G401 (cell line): Measurements from ENCODE around the gene CHD9. TPM values are rescaled to one million over a fixed set of nuclear protein-coding genes. Genes with fewer than 3 reads are reported as not detected.
"Not testable (repeated sequence)": the region's sequence is repeated elsewhere in the genome, so short reads cannot be mapped to it uniquely, and the experiment has no call there.

Experiments
- DNase-seq: peaks from one replicate; pipeline ENCODE4 v3.0.0-alpha.2; 2015; ENCODE audit warnings: low spot score
- in situ Hi-C: cut with HindIII; loops from 2 replicates; pipeline ENCODE4 v1.10.0; 2016; ENCODE audit warnings: low sequenced_read_pairs, mixed read lengths
- total RNA-seq: library from RNA; depleted of rRNA; stranded (reverse); fragments of >200 nt; shearing (Covaris generic); gene quantifications from 2 replicates; pipeline ENCODE4 v1.2.3, GENCODE V29; 2014

Gene CHD9
- total RNA-seq, 1 experiment from 2014 or later: 31.1 TPM

DNA sequence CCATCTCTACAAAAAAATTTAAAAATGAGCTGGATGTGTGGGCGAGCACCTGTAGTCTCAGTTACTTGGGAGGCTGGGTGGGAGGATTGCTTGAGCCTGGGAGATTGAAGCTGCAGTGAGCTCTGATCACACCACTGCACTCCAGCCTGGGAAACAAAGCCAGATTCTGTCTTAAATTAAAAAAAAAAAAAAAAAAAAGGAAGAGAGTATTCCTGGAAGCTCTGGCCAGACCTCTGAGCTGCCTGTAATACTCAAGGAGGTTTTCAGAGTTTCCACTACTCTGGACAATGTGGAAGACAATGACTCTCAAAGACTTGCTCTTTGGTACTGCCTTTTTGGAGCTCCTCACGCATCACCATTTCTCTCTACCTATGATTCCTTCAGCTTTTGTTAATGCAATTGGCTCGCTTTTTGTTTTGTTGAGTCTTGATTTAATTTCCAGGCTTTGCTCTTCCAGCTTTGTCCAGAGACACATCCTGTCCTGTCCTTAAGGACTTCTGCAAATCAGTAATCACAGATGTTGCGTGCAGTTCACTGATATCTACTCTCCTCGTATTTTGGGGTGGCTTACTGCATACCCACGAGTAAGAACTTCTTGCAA lies 10.8 kb downstream of the CHD9 start:
- no peak for DNase-seq
- in situ Hi-C loops: no loop called here

DNA sequence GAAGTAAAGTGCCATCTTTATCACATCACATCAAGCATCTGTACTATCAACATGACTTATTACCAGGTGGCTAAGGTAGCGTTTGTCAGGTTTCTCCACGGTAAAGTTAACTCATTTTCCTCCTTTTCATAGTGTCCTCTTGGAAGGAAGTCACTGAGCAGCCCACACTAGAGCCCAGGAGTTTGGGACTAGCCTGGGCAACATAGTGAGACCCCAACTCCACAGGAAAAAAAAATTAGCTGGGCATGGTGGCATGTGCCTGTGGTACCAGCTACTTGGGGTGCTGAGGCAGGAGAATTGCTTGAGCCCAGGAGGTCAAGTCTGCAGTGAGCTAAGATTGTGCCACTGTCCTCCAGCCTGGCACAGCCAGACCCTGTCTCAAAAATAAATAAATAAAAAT lies 12.9 kb downstream of the CHD9 start:
- in situ Hi-C loops: no loop called here
- DNase-seq: no peak

DNA sequence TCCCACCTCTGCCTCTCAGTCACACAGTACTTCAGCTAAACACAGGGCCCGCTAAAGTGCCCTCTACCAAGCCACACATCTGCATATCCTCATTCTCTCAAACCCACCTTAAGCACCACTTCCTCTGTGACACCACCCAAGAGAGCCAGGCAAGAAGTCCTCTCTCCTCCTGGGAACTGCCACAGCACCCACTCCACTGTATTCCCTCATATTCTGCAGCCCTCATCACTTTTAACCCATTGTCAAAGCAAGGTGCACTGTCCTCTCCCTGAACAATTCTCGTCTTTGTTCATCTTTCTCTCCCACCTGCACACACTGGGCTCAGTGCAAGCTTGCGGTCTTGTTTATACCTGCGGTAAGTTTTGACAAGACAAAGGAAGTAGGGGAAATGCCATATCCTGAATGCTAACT lies 13.6 kb downstream of the CHD9 start:
- in situ Hi-C loops: no loop called here
- DNase-seq: no peak

DNA sequence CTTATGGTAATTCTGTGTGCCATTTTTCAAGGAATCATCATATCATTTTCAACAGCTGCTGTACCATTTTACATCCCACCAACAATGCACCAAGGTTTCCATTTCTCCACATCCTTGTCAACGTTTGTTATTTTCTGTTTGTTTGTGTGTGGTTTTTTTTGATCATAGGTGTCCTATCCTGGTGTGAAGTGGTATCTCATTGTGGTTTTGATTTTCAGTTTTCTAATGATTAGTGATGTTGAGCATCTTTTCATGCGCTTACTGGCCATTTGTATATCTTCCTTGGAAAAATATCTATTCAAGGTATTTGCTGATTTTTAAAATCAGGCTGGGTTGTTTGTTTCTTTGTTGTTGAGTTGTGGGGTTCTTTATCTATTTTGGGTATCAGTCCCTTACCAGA lies 15.0 kb downstream of the CHD9 start:
- no peak for DNase-seq
- in situ Hi-C loops: no loop called here

DNA sequence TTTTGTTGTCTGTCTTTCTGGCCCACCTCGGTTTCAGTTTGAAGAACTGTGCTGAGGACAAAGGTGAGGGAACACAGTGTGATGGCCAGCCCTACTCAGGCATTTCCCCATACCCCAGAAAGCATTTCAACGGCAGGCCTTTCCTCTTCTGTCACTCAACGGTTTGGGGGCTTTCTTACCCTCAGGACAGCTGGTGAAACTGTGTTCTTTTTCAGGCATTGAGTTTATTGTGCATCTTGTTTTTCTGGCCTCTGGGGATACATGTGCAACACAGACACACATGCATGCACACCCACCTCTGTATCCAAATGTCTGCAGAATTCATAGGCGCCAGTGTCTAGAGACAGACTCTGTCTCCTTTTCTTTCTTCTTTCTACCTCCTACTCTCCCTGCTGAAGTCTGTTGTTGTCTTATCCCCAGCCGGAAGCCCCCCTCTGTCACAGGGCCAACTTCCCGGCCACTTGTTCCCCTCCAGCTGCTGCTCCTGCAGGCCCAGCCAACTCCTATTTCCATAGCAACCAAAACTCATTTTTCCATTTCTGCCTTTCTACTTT lies 17.0 kb downstream of the CHD9 start:
- DNase-seq: no peak
- in situ Hi-C loops: no loop called here

DNA sequence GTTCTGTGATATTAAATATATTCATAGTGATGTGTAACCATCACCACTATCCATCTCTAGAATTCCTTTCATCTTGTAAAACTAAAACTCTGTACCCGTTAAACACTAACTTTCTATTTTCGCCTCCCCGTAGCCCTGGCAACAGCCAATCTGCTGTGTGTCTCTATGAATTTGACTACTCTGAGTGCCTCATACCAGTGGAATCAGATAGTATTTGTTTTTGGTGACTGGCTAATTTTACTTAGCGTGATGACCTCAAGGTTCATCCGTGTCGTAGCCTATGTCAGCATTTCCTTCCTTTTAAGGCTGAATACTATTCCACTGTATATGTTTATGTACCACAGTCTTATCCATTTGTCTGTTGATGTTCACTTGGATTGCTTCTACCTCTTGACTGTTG lies 18.2 kb downstream of the CHD9 start:
- in situ Hi-C loops: no loop called here
- DNase-seq: no peak

DNA sequence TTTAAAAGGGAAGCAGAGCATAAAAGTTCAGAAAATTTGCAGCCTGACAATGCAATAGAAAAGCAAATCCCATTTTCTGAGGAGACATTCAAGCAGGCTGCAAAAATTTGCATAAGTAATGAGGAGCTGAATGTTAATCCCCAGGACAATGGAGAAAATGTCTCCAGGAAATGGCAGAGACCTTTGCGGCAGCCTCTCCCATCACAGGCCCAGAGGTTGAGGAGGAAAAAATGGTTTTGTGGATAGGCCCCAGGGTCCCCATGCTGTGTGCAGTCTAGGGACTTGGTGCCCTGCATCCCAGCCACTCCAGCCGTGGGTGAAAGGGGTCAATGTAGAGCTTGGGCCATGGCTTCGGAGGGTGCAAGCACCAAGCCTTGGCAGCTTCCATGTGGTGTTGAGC lies 19.5 kb downstream of the CHD9 start:
- DNase-seq, in situ Hi-C loops: not testable (repeated sequence)

DNA sequence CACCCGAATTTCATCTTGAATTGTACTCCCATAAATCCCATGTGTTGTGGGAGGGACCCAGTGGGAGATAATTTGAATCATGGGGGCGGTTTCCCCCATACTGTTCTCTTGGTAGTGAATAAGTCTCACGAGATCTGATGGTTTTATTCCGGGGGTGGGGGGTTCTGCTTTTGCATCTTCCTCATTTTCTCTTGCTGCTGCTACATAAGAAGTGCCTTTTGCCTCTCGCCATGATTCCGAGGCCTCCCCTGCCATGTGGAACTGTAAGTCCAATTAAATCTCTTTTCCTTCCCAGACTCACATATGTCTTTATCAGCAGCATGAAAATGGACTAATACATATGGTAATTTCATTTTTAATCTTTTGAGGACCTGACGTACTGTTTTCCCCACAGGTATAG lies 20.7 kb downstream of the CHD9 start:
- in situ Hi-C loops, DNase-seq: not testable (repeated sequence)

DNA sequence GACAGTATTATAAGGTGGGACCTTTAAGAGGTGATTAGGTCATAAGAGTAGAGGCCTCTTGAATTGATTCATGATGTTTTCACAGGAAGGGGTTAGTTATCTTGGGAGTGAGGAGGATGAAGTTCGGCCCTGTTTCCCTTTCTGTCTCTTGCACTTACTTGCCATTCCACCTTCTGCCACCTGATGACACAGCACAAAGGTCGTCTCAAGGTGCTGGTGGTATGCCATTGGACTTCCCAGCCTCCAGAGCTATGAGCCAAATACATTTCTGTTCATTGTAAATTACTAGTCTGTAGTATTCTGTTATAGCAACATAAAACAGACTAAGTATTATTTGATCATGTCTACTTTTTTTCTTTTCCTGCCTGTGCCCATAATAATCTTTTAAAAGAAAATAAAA lies 23.5 kb downstream of the CHD9 start:
- DNase-seq: no peak
- in situ Hi-C loops: no loop called here

DNA sequence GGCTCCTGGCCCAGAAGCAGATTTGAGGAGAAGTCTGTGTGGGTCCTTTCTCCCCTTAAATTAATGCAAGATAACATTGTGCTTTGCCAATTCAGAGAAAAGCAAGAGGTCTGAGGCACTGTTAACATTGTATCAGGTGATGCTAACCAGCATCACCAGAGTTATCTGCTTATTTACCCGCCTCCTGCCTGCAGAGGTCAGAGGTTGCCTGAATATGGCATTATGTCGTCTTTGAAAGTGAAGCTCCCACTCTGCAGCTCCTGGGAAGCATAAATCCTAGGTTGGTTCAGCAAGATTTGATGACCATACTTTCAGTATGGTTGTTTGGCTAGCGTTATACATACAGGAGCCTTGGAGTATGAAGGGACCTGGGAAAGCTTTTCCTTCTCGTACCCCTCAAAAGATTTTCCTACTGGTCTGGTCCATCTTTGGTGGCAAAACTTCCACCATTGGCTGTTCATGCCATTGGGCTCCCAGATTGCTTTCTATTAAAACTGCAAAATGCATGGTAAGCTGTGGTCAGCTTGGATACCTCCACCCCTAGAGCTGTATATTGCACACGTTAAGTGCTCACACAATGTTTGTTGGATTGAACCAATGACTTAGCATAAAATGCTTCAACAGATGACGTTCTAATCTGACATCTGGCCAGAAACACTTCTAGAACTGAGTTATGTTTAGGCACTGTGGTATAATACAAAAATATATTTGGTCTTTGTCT lies 24.1 kb downstream of the CHD9 start:
- DNase-seq: no peak
- in situ Hi-C loops: no loop called here

DNA sequence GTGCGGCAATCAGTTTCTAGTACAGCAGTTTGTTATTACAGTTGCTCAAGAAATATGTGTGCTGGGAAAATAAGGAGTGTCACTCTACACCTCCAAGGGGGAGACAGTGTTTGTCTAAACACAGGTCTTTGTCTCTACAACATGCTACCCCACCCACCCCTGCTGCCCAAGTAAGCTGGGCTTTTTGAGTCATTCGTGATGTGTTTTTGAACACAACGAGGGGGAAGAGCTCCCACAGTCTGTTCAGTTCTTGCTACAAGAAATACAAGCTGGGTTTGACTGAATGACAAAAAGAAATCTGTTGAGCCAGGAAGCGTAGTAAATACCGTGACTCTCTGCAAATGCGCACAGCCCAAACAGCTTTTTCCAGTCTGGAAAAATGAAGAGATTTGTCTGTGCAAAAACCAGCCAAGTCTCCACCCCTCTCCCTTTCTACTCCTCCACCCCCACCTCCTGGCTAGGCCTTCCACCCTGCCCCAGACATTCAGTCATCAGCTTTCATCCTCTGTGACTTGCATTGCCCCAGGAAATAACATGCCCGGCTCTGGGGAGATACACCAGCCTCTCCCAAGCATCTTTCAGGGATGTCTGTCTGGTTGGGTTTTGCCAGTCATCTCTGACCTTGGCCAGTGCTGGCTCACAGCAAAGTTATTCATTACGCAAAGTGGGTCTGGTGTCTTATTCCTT lies 25.7 kb downstream of the CHD9 start:
- in situ Hi-C loops: no loop called here
- DNase-seq: peak; percentile 19

DNA sequence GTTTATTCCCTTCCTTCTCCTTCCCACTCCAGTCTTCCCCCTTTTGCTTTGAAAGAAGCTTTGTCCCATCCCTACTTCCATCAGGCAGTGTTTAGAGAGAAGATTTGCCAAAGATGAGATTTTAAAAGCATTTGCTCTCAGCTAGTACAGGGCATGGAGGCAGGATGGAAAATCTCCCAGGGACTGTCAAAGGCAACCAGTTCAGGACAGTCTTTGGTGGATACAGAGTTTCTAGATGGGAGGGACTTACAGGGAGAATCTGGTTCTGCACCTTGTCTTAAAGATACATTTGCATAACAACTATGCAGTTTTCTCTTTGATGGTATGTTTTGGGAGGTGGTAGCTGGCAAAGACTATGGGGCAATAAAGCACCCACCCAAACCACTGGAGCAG lies 26.2 kb downstream of the CHD9 start:
- in situ Hi-C loops: no loop called here
- DNase-seq: no peak

DNA sequence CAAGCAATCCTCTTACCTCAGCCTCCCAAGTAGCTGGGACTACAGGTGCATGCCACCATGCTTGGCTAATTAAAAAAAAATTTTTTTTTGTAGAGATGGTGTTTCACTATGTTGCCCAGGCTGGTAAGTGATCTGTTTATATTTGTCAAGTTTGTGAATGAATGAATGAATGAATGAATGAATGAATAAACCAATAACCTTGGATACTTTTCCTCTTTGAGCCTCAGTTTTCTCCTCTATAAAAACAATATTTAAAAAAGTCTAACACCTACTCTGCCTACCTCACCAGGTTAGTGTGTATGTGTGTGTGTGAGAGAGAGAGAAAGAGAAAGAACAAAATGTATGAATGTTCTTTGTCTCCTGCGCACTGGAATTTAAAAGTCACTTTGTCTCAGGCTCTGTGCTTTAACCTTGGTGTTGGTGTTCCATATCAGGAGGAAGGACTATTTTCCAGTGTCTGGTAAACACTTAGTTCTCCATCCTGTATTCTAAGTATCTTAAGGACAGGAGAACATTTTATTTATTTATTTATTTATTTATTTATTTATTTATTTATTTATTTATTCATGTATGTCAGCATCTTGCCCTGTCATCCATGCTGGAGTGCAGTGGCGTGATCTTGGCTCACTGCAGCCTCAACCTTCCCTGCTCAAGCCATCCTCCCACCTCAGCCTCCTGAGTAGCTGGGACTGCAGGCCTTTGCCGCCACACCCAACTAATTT lies 27.1 kb downstream of the CHD9 start:
- no peak for DNase-seq
- in situ Hi-C loops: no loop called here

DNA sequence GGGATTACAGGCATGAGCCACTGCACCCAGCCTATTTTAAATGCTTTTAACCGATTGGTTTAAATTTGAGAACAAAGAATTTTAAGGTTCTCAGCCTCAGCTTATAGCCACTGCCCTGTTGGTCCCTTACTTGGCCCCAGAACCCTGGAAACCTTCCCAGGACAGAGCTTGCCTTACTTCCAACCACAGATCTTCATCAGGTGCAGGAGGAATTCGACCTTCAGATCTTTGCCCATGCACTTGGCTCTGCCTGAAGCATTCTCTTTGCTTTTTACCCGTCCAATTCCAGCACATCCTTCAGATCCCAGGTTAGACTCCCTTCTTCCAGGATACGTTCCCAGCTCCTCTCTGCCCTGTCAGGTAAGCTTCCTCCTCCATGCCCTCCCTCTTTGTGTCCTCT lies 27.7 kb downstream of the CHD9 start:
- DNase-seq: no peak
- in situ Hi-C loops: no loop called here

DNA sequence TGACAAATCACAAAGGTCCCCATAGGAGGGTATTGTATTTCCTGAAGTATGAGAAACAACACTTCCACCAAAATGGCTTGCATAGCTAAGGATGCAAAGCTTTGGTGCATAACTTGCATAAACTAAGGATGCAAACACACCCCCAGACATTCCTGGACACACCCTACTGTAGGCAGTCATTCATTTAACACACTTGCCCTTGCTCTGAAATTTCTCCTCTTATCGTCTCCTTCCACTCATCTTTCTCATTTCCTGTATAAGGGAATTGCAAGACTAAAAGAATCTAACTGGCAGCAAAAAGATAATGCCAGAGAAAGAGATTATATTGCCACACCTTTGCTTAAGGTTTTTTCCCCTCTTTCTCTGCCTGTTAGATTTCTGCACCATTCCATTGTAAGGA lies 28.3 kb downstream of the CHD9 start:
- DNase-seq: no peak
- in situ Hi-C loops: no loop called here

DNA sequence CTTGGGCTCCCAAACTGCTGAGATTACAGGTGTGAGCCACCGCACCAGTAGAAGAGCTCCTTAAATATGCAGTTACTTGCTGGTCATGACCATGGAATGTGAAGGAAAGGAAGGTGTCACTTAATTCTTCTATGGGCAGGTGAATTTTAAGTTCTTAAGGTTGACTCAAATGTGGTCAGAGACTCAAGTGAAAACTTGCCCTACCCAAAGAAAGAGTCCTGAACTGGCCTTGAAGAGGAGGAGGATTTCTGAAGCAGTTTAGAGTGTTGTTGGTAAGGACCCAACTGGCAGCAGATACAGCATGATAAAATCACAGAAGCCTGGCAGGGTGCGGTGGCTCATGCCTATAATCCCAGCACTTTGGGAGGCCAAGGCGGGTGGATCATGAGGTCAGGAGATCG lies 29.4 kb downstream of the CHD9 start:
- in situ Hi-C loops: no loop called here
- DNase-seq: no peak

DNA sequence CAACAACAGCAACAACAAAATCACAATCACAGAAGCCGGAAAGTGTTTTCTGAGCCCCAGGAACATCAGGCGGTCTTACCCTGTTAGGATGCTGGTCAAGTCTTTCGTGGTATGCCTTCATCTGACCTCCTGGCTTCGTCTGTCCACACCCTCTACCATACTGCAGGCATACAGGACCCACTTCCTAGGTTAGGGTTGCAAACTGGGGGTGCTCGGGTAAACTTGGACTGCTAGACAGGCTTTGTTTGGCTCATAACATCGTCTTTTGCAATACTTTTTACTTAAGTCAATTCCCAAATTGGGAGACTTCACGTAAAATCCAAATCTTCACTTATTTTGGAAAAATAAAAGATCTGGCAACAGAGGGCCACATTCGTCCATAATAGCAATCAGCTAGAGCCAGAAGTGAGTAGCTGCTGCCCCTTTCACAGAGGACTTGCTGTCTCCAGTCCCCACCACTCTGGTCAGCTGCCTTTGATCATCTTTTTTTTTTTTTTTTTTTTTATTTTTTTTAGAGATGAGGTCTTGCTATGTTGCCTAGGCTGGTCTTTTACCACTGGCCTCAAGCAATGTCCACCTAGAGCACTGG lies 30.0 kb downstream of the CHD9 start:
- in situ Hi-C loops: no loop called here
- DNase-seq: no peak

DNA sequence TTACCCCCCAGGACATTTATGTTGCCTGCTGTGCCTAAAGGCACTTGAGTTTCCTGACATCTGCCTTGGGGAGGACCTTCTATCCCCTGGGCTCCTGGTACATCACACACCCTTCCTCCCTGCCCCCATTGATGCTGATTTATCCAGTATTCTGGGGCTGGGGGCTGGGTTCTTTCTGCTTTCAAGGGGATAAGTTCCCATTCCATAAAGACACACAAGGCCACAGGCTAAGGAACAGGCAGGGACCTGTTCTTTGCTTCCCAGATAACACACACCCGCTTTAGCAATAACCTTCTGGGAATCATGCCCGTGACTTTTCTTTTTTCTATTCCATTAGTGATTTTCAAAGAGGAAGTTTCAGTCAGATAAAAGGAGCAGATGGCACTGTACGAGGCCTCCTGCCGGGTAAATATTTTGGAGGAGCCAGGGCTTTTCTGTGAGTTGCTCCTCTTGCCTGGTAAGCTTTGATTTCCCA lies 30.6 kb downstream of the CHD9 start:
- in situ Hi-C loops: no loop called here
- DNase-seq: peak; percentile 93

DNA sequence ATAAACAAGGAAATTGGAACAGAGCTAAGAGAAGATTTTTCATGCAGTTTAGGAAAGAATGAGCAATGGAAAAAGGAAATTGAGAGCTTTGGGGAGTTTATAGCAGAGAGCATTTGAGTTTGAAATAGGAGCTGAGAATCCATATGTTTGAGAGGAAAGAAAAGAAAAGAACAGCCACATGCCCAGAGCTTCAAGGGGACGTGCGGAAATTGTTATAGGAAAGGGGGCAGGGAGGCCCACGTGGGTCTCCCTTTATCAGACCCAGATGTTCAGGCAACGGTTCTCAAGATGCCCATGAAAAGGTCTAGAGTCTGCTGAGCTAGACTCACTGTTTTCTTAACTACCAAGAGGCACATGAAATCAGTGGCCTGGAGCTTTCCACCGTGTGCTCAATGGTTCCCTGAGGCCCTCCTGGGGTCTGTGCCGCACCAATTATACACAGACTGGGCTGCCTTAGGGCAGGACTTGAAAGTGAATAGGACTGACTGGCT lies 31.2 kb downstream of the CHD9 start:
- DNase-seq: peak; percentile 18
- in situ Hi-C loops: no loop called here
